Measurements from ENCODE around the gene NDUFS2. TPM values are rescaled to one million over a fixed set of nuclear protein-coding genes. Genes with fewer than 3 reads are reported as not detected.

NDUFS2 gene
- total and polyA plus RNA-seq, 2 donors (not counting 1 experiment from before 2014, with no cell fraction given): 53.9 to 82.3 TPM

GRCh38 chr1:161171696-161172095 lies 30.5 kb upstream of the NDUFS2 start:
- no peak overlapping the region for H3K27ac ChIP-seq (ENCODE audit: low read length in 2 of 2)
- no peak overlapping the region for H3K4me2 ChIP-seq (replicated peaks; ENCODE audit: low read depth, low read length, poor library complexity, severe bottlenecking)
- CTCF ChIA-PET: interaction anchor here (0.5 to 1.2 kb wide), 2 partner anchors 11 to 19 kb away, joined by 5 read pairs; no protein-coding TSS in a partner anchor
- H3K4me3 Mint-ChIP-seq: no peak overlapping the region
- peaks cover 3 to 66% of the 10 kb centered on the region in 2 experiments for H3K36me3 ChIP-seq (replicated peaks in 1 of 2; ENCODE audit: control extremely low read depth in 1 of 2, control insufficient read depth in 1 of 2, extremely low read depth in 1 of 2, insufficient read depth in 2 of 2, low read length in 1 of 2)
- H3K4me3 ChIP-seq (ENCODE audit: control extremely low read depth in 1 of 5, extremely low read depth in 1 of 5, insufficient read depth in 1 of 5, low read depth in 2 of 5, low read length in 4 of 5): no peak overlapping the region
- DNase-seq: no peak
- 90% methylated on average over 11 of the region's 12 CpGs for WGBS (ENCODE audit: insufficient coverage)
- no peak overlapping the region for H3K9ac ChIP-seq (ENCODE audit: low read length)
- H3K27me3 Mint-ChIP-seq: no peaks in the 10 kb centered on the region
- peaks cover 21 to 26% of the 10 kb centered on the region in 2 donors for H3K4me1 ChIP-seq (ENCODE audit: control insufficient read depth in 2 of 2, insufficient read depth in 2 of 2, low read length in 2 of 2)
- peaks cover 42% of the 10 kb centered on the region for H3K4me1 Mint-ChIP-seq
- no peaks in the 10 kb centered on the region for H3K9me3 ChIP-seq (ENCODE audit: control extremely low read depth in 1 of 3, control insufficient read depth in 2 of 3, insufficient read depth in 1 of 3, low read length in 2 of 3)
- H4K20me1 ChIP-seq (ENCODE audit: control insufficient read depth, insufficient read depth, low read length, poor library complexity, severe bottlenecking): peaks cover 12% of the 10 kb centered on the region
- ATAC-seq (ENCODE audit: low read depth): no peak
- intact Hi-C loops (cut with micrococcal nuclease): no loop called here
- H3K27ac Mint-ChIP-seq: no peak overlapping the region
- POLR2A ChIA-PET: no interaction called here
- no peak overlapping the region for H2AFZ ChIP-seq (ENCODE audit: insufficient read depth, low read depth, low read length, poor library complexity, severe bottlenecking)
- H3K9me3 Mint-ChIP-seq (ENCODE audit: insufficient read depth): no peaks in the 10 kb centered on the region
- TF ChIP-seq EZH2 (IDR thresholded peaks at IDR 0.05; ENCODE audit: borderline replicate concordance, insufficient read depth, low read depth, low read length, poor library complexity, severe bottlenecking): no peak
- no peak for TF ChIP-seq CTCF (IDR thresholded peaks at IDR 0.05)
- peaks cover 35% of the 10 kb centered on the region for H3K79me2 ChIP-seq (ENCODE audit: control insufficient read depth, insufficient read depth, low read length)
- no peaks in the 10 kb centered on the region for H3K27me3 ChIP-seq (replicated peaks in 1 of 4; ENCODE audit: control extremely low read depth in 1 of 4, control insufficient read depth in 3 of 4, insufficient read depth in 4 of 4, low read length in 3 of 4)

- WGBS (ENCODE audit: insufficient coverage): no CpG with 5 or more reads among the region's 1 CpG
- no peaks in the 10 kb centered on the region for H3K27me3 Mint-ChIP-seq
These were observed 29.8 kb upstream of the NDUFS2 start for GRCh38 chr1:161172349-161172748.

More at GRCh38 chr1:161172349-161172748, 29.8 kb upstream of the NDUFS2 start:
- intact Hi-C loops (cut with micrococcal nuclease): no loop called here
- peaks cover 14% of the 10 kb centered on the region for H4K20me1 ChIP-seq (ENCODE audit: control insufficient read depth, insufficient read depth, low read length, poor library complexity, severe bottlenecking)
- no peak for TF ChIP-seq EZH2 (IDR thresholded peaks at IDR 0.05; ENCODE audit: borderline replicate concordance, insufficient read depth, low read depth, low read length, poor library complexity, severe bottlenecking)
- TF ChIP-seq CTCF (IDR thresholded peaks at IDR 0.05): no peak
- ATAC-seq (ENCODE audit: low read depth): no peak
- no peak overlapping the region for H3K9ac ChIP-seq (ENCODE audit: low read length)
- H3K27ac ChIP-seq (ENCODE audit: low read length in 2 of 2): no peak overlapping the region
- no peaks in the 10 kb centered on the region for H3K9me3 ChIP-seq (ENCODE audit: control extremely low read depth in 1 of 3, control insufficient read depth in 2 of 3, insufficient read depth in 1 of 3, low read length in 2 of 3)
- no peak for DNase-seq
- peaks cover 3 to 66% of the 10 kb centered on the region in 2 experiments for H3K36me3 ChIP-seq (replicated peaks in 1 of 2; ENCODE audit: control extremely low read depth in 1 of 2, control insufficient read depth in 1 of 2, extremely low read depth in 1 of 2, insufficient read depth in 2 of 2, low read length in 1 of 2)
- H3K27me3 ChIP-seq (replicated peaks in 1 of 4; ENCODE audit: control extremely low read depth in 1 of 4, control insufficient read depth in 3 of 4, insufficient read depth in 4 of 4, low read length in 3 of 4): no peaks in the 10 kb centered on the region
- POLR2A ChIA-PET: no interaction called here
- H3K27ac Mint-ChIP-seq: no peak overlapping the region
- H3K79me2 ChIP-seq (ENCODE audit: control insufficient read depth, insufficient read depth, low read length): peaks cover 34% of the 10 kb centered on the region
- H2AFZ ChIP-seq (ENCODE audit: insufficient read depth, low read depth, low read length, poor library complexity, severe bottlenecking): no peak overlapping the region
- peaks cover 42% of the 10 kb centered on the region for H3K4me1 Mint-ChIP-seq
- H3K4me3 Mint-ChIP-seq: no peak overlapping the region
- H3K4me2 ChIP-seq (replicated peaks; ENCODE audit: low read depth, low read length, poor library complexity, severe bottlenecking): no peak overlapping the region
- no peak overlapping the region for H3K4me3 ChIP-seq (ENCODE audit: control extremely low read depth in 1 of 5, extremely low read depth in 1 of 5, insufficient read depth in 1 of 5, low read depth in 2 of 5, low read length in 4 of 5)
- H3K4me1 ChIP-seq (ENCODE audit: control insufficient read depth in 2 of 2, insufficient read depth in 2 of 2, low read length in 2 of 2): peaks cover 16 to 22% of the 10 kb centered on the region in 2 donors
- H3K9me3 Mint-ChIP-seq (ENCODE audit: insufficient read depth): no peaks in the 10 kb centered on the region
- CTCF ChIA-PET: no interaction called here

Measured in B cell (primary cell).